ENCODE results near the gene RRH.

Gene RRH

DNA sequence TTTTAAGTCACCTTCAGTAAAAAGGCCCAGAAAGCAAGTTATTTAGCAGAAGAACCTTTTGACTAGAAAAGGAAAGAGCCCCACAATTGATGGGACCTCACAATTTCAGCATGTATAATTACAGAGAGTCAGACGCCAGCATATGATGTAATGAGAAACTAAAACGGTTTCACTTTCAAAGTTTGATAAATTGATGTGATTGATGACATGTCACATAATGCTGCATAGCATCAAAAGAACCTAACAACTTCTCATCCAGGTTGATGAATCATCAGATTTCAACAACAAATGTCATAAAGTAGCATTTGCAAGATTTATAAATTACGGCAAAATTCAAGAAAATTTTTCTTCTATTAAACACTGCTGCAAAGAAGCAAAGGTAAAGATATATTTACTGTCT is 16.1 kb upstream of the RRH start:
- no peak overlapping the region for H3K4me3 ChIP-seq
- intact Hi-C loops (cut with DNase I; ENCODE audit: low total_unique reads): loop anchor here (10.0 kb wide), 1 partner anchor 1187 kb away; the partner anchor contains the start of gene RPL34
- H3K4me1 ChIP-seq: peaks cover 0 to 14% (median 7%) of the 10 kb centered on the region in 4 donors

DNA sequence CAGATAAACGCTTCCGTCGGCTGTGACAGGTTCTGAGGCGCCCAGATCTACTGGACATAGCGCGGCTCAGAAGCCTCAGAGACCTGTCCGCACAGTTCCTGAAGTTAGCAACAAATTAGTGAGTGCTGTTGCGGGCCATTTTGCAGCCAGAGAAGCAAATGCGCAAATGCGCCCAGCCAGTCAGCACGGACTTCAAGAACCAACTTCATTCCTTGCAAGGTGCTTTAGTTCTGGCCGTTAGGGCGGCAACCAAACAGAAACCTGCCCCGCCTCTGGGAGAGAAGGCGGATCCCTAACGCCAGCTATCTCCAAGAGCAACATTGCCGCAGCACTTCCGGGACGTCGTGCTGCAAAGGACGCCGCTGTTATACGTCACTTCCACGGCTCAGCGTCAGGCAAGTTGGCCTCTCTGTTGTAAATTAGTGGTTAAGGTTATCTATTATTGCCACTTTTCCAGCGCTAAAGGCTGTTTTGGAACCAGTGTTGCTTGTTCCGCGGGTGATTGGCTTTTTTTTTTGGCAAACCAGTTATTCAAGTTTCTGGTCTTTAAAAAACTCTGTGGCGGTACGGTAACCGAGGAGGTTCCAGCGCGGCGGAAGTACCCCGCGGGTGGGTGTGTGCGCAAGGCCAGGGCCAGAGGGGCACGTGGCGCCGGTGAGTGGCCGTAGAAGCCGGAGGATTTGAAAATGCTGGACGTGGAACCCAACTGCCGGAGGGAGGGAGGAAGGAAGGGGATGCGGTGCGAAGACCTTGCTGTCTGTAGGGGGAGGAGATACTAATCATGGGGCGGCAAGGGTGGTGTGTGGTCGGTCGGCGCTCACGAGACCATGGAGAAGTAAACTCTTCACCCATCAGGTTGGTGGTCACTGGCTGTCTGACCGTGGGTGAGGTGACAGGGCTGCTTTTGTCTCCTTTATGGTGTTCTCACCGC is 12.4 kb upstream of the RRH start, which contains the start of gene GAR1:
GAR1 (plus strand) TSS at position 612 of the 931 bp plus-strand sequence. CDS start 403 bp downstream, outside the sequence.
- peaks cover 0 to 2% (median 0%) of the 10 kb centered on the region in 3 donors for H3K36me3 ChIP-seq
- intact Hi-C loops (cut with DNase I; ENCODE audit: low total_unique reads): loop anchor here (5.0 to 10.0 kb wide), 3 partner anchors 113 to 1191 kb away; partner anchors contain the start of genes CASP6, RPL34 and SEC24B
- no peaks in the 10 kb centered on the region for H3K9me3 ChIP-seq
- H3K4me3 ChIP-seq: peak within 1 kb of the TSS; percentile 69 to 87
- H3K27me3 ChIP-seq: no peaks in the 10 kb centered on the region
- H3K4me1 ChIP-seq: peaks cover 0 to 18% (median 12%) of the 10 kb centered on the region in 4 donors
- H3K27ac ChIP-seq: peak within 1 kb of the TSS; percentile 79 to 82
- TF ChIP-seq, protein P1, sequence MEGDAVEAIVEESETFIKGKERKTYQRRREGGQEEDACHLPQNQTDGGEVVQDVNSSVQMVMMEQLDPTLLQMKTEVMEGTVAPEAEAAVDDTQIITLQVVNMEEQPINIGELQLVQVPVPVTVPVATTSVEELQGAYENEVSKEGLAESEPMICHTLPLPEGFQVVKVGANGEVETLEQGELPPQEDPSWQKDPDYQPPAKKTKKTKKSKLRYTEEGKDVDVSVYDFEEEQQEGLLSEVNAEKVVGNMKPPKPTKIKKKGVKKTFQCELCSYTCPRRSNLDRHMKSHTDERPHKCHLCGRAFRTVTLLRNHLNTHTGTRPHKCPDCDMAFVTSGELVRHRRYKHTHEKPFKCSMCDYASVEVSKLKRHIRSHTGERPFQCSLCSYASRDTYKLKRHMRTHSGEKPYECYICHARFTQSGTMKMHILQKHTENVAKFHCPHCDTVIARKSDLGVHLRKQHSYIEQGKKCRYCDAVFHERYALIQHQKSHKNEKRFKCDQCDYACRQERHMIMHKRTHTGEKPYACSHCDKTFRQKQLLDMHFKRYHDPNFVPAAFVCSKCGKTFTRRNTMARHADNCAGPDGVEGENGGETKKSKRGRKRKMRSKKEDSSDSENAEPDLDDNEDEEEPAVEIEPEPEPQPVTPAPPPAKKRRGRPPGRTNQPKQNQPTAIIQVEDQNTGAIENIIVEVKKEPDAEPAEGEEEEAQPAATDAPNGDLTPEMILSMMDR (IDR thresholded peaks at IDR 0.05): no peak
- DNase-seq: peak; percentile 89 to 91

More for the DNA sequence above, 16.1 kb upstream of the RRH start:
- no peaks in the 10 kb centered on the region for H3K9me3 ChIP-seq
- TF ChIP-seq, protein P1 (IDR thresholded peaks at IDR 0.05): no peak
- H3K27ac ChIP-seq: no peak overlapping the region
- no peaks in the 10 kb centered on the region for H3K36me3 ChIP-seq
- no peaks in the 10 kb centered on the region for H3K27me3 ChIP-seq
- no peak for DNase-seq

DNA sequence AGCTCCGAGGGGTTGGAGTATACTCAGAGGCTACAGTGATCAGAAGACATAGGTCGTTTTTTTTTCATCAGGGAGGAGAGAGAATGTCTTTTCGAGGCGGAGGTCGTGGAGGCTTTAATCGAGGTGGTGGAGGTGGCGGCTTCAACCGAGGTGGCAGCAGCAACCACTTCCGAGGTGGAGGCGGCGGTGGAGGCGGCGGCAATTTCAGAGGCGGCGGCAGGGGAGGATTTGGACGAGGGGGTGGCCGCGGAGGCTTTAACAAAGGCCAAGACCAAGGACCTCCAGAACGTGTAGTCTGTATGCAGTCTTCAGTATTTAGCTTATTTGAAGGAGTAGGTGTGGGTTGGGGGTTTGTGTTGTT is 11.7 kb upstream of the RRH start:
- Histone ChIP-seq H3K4me1 (peaks cover 0 to 18% (median 12%) of the 10 kb centered on the region in 4 donors), H3K4me3 (peak overlapping the region; percentile 69 to 87), H3K27ac (peak overlapping the region; percentile 79 to 82), H3K9me3 (no peaks in the 10 kb centered on the region), H3K36me3 (peaks cover 0 to 8% (median 6%) of the 10 kb centered on the region in 3 donors), H3K27me3 (no peaks in the 10 kb centered on the region)
- no peak for DNase-seq
- TF ChIP-seq, protein P1 (IDR thresholded peaks at IDR 0.05): no peak
- intact Hi-C loops (cut with DNase I; ENCODE audit: low total_unique reads): loop anchor here (5.0 to 10.0 kb wide), 3 partner anchors 114 to 1191 kb away; partner anchors contain the start of genes CASP6, RPL34 and SEC24B

DNA sequence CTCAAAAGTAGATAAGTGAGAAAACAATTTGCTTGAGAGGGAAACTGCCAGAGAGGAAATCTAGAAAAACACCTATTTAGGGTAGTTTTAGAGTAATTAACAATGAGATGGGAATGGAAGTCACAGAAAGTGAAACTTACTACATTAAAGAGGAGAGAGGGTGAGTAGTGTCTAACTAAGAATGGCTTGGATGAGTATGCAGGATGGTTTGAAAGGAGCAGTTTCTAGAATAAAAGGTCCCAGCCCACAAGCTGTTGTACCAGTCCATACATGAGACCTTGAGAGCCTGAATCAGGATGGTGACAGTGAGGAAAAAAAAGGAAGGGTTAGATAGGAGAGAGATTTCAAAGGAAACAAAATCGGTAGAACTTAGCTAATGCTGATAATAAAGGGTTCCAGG is 10.9 kb upstream of the RRH start:
- Histone ChIP-seq H3K4me3 (no peak overlapping the region), H3K27ac (no peak overlapping the region), H3K27me3 (no peaks in the 10 kb centered on the region), H3K4me1 (peaks cover 0 to 18% (median 12%) of the 10 kb centered on the region in 4 donors), H3K36me3 (peaks cover 0 to 9% (median 8%) of the 10 kb centered on the region in 3 donors), H3K9me3 (no peaks in the 10 kb centered on the region)
- TF ChIP-seq, protein P1 (IDR thresholded peaks at IDR 0.05): no peak
- DNase-seq: no peak
- intact Hi-C loops (cut with DNase I; ENCODE audit: low total_unique reads): loop anchor here (5.0 to 10.0 kb wide), 3 partner anchors 115 to 1192 kb away; partner anchors contain the start of genes CASP6, RPL34 and SEC24B

DNA sequence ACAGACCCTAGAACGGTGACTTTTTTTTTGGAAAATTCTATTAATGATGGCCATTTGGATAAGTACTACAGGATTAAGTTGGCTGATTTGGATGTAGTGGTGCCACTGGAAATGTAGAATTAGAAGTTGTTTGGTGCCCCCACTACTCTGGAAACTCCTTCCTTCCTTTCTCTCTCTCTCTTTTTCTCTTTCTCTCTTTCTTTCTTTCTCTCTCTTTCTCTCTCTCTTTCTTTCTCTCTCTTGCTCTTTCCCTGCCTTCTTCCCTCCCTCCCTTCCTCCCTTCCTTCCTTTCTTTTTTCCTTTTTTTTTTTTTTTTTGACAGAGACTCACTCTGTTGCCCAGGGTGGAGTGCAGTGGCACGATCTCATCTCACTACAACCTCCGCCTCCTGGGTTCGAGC is 9.5 kb upstream of the RRH start:
- TF ChIP-seq, protein P1 (IDR thresholded peaks at IDR 0.05): no peak
- peaks cover 0 to 21% (median 18%) of the 10 kb centered on the region in 3 donors for H3K36me3 ChIP-seq
- no peak for DNase-seq
- no peak overlapping the region for H3K27ac ChIP-seq
- intact Hi-C loops (cut with DNase I; ENCODE audit: low total_unique reads): loop anchor here (5.0 to 10.0 kb wide), 3 partner anchors 116 to 1193 kb away; partner anchors contain the start of genes CASP6, RPL34 and SEC24B
- H3K4me3 ChIP-seq: no peak overlapping the region
- H3K27me3 ChIP-seq: no peaks in the 10 kb centered on the region
- no peaks in the 10 kb centered on the region for H3K9me3 ChIP-seq
- H3K4me1 ChIP-seq: peaks cover 0 to 18% (median 12%) of the 10 kb centered on the region in 4 donors

Data from tibial artery (tissue), 4 donors.